Suppressor macrophage treated with lipopolysaccharide for 4 hours (primary cell): ENCODE data around the gene SPATA6.

Source experiments
- DNase-seq: peaks from one replicate; pipeline ENCODE4 v3.0.0-alpha.2; 2020

Gene SPATA6

DNA sequence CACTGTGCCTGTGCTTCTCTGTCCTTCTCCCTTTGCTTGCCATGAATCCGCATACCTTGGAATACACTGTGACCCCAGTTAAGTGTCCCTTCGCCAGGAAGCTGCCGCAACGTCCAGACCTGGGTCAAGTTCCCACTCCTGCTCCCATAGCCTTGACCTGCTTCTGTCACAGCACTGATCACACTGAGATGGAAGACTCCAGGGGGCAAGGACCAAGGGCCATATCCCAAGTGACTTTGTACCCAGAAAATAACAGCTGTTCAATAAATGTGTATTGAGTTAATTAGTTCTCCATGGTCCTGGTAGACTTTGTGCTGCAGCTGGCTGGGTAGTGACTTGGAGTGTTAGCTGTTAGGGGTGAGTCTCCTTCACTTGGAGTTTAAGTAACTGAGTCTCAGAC lies 223.6 kb downstream of the SPATA6 start:
- DNase-seq, result no peak

DNA sequence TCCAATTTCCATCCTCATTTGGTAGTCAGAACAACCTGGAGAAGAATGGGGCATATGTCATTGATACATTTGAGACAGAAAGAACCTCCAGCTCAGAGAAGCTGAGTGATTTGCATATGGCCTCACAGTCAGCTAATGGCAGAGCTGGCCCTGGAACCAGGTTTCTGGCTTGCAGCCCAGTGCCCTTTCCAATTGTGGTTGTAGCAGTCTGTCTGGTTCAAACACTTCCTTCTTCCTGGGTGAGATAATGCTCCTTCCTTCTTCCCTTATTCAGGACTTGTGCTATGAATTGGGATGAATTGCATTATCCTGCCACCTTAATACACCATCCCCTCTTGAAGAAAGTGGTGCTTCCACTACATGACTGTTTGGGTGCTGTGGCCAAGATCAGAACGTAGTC lies 225.3 kb downstream of the SPATA6 start:
- peak; percentile 59 for DNase-seq
